HG03095 (cell line): Measurements from ENCODE around the gene PHF19.

Experiments used
- ATAC-seq: cut with Tn5 transposase; IDR thresholded peaks from one replicate; pipeline ENCODE4 v1.9.1; 2021; ENCODE audit warnings: moderate library complexity; ENCODE audit not compliant: unreplicated experiment

Gene PHF19

GRCh38 chr9:120855827-120856670 lies 20.9 kb downstream of the PHF19 start:
- no peak for ATAC-seq

DNA sequence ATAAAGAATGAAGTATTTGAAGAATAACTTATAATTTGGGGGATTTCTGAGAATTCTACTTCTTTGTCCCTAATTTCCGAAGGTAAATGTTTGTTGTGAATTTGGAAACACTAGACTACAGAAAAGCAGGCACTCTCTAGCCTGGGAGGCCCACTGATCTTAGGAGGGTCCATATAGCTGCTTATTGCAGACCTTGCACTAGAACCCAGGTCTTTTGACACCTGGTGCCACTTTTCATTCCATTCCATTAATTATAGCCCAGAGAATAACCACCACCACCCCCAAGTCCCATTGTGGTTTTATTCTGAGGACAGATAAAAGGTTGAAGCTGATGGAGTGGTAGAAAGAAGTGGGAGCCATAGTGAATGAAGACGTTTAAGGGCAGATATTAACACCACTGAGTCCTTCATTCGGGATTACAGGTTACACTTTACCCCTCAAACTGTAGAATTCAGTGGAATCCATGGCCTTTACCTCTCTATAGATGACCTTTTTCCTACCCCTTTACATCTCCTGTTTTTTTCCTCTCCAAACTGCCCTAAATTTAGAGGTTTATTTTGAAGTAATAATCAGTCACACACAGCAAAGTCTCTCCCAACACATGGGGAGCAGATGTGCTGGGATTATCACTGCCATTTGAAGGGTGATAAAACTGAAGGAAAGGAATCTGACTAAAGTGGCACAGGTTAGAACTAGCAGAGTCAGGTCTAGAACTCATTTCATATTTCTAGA lies 22.2 kb downstream of the PHF19 start:
- ATAC-seq = no peak

DNA sequence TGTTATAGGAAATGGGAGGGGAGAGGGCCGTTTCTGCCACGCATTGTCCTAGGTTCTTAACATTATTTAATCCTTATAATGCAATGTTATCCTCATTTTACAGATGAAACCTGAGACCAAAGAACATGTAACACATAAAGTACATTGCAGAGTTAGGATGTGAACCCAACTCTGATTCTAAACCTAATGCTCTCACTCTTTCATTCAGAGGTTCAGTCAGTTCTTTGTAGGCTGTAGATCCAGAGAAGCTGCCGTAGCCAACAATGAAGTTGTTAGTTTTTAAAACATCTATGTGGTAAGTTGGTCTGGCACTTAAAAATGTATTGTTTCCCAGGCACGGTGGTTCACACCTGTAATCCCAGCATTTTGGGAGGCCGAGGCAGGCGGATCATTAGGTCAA lies 23.8 kb downstream of the PHF19 start:
- no peak for ATAC-seq

DNA sequence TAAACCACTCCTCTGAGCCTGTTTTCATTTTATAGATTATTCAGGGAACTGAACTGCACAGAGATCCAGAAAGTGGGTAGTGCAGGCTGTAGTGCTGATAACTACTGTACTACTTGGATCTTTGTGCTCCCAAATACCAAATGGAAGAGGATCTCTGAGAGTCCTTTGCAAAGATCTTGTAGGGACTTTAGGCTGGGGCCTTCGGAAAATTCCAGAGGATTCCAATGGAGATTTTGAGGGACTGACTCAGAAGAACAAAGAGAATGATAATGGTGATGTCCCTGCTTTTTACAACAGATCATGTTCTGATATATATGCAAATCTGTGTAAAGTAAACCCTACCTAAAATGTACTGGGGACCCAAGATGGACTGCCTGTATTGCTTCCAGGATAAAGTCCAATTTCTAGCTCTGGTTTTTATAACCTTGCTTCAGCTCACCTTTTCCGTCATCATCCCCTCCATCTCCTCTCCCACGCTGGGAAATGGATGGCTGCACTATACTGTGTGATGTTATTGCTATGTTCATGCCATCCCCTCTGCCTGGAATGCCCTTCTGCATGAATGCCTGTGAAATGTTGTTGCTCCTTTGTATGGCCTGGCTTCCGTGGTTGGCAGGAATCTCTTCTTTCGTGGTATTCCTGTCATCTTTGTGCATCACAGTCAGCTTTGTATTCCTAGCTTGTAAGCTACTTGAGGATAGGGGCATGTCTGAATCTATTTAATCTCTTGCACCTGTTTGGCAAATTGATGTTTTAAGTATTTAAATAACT lies 24.6 kb downstream of the PHF19 start:
- no peak for ATAC-seq

DNA sequence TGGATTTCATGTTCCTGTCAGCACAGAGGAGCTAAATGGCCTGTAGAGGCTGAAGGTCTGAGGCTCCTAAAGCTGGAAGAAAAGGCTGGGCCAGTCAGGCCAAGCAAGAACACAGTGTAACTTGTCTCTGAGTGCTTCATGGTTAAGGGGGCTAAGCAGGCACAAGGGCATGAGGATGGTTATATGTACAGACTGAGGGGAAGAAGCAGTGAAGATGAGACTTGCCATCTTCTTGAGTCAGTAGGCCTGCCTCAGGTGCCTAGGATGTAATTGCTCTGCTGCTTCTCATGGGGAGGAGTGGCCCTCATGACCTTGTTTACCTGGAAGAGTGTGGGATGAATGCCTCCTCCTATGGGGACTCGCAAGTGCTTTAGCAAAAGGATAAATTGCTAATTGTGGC lies 25.5 kb downstream of the PHF19 start:
- no peak for ATAC-seq

GRCh38 chr9:120850315-120850714 lies 26.7 kb downstream of the PHF19 start:
- ATAC-seq = no peak

GRCh38 chr9:120846906-120847305 lies 30.1 kb downstream of the PHF19 start:
- ATAC-seq = no peak

DNA sequence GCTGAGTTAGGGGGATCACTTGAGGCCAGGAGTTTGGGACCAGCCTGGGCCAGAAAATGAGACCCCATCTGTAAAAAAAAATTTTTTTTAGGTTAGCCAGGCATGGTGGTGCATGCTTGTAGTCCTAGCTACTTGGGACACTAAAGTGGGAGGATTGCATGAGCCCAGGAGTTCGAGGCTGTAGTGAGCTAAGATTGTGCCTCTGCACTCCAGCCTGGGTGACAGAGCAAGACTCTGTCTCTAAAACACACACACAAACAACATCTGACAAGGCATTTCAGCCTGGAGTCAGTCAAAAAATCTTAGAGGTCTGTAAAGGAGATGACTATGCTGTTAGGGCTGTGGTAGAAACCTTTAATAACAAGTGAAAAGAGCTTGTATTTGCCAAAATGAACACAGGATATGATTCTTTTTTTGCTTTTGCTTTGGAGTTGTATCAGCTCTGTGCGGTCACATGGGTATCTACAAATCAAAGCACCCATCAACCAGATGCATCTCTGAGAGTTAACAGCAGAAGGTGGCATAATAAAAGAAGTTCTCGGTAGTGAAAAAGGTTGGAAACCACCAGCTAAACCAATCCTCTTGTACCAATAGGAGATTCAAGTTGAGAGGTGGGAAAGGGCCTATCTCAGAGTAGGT lies 30.6 kb downstream of the PHF19 start:
- no peak for ATAC-seq

GRCh38 chr9:120845255-120845654 lies 31.7 kb downstream of the PHF19 start:
- ATAC-seq = no peak

DNA sequence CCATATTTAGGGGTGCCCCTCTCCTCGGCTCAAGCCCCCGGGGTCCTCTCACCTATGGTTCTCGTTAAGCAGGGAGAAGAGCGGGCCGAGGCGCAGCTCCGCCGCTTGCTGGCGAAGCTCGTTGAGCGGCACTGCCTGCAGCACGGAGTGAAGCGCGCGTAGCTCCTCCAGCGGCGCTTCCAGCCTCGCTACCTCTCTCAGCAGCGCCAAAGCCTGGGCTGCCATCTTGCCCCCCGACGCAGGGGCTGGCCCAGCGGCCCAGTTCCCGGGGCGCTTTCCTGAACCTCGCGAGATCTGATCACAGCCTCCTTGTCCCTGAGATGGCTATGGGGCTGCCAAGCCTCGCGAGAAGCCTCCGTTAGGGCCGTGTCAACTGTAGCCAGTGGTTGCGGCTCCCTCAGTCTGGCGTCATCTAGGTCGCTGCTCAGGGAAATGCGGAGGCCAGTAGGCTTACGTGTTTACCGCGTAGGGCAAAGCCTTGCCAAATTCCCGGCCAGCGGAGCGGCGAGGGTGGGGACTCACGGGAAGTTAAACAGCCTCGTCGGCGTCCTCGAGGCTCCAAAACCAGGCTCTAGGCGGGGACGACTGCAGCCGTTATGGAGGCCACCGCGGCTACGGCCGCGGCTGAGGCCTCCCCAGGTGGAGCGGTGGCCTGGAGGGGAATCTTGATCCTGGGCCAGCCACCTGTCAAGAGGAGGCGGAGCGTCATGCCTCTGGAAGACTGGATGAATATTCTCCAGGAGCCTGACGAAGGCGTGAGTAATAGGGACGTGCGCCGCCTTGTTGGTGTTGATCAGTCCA lies 34.1 kb downstream of the PHF19 start, which contains the start of gene PSMD5:
Gene PSMD5, minus strand, starts transcription at position 238 of the 801 bp plus-strand sequence. Its CDS starts 13 bp downstream, at position 225.
- peak; percentile 99 for ATAC-seq

DNA sequence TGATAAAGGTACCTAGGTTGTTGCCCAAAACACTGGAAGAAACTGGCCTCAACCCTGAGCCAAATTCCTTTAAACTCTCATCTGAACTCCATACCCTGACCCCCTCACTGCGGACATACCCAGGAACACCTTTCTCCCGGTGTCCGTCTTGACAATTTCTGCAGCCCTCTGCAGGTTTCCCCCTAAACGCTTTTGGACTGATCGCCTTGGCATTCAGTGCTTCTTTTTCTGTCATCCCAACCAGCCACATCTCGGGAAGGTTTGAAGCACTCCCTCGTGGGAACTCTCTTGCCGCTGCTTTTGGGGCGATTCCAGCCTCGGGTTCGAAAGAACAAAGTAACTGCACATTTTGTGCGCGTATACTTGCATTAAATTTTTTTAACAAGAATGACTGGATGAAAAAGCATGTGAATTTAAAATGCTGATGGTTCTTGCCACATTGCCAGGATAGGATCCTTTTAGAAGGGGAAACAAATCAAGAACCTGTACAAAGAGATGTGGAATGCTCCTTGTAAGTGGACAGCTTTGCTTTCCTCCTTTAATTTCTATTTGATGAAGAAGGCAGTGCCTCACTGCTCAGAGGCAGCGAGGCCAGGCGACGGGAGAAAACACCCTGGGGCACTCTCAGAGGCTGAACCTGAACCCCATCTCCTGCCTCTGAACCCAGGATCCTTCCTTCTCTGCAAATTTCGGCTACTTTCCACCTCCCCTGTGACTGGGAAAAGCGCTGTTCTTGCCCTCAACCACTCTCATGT lies 34.9 kb downstream of the PHF19 start:
- ATAC-seq = no peak

GRCh38 chr9:120839146-120839545 lies 37.8 kb downstream of the PHF19 start:
- ATAC-seq = no peak

DNA sequence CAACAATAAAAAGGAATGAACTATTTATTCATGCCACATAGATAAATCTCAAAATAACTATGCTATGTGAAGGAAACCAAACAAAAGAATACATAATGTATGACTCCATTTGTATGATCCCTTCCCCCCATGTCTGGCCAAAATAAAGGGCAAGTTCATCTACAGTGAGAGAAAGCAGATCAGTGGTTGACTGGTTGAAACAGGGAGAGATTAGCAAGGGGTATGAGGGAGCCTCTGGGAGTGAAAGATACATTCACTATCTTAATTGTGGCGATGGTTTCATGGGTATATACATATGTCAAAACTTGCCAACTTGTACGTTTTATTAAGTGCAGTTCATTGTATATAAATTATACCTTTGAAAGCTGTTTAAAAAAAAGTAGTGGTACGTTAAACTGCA lies 39.1 kb downstream of the PHF19 start:
- no peak for ATAC-seq

- no peak for ATAC-seq
Measured at GRCh38 chr9:120833325-120833724, 43.7 kb downstream of the PHF19 start.

DNA sequence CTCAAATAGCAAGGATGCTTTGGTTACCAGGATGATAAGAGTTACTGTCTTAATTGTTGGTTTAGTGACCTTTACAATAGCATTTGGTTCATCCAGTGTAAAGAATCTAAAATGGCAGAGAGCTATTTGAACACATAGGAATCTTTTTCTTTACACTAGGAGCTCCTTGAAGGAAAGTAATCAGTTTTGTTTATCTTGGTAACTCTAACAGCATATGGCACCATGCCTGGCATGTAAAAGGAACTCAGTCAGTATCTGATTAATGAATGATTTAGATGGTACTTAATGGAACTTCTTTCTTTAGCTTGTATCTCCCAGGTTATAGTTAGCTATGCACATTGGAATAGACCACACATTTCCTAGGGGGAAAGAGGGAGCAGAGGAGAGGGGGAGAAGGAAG lies 44.2 kb downstream of the PHF19 start:
- ATAC-seq = no peak

DNA sequence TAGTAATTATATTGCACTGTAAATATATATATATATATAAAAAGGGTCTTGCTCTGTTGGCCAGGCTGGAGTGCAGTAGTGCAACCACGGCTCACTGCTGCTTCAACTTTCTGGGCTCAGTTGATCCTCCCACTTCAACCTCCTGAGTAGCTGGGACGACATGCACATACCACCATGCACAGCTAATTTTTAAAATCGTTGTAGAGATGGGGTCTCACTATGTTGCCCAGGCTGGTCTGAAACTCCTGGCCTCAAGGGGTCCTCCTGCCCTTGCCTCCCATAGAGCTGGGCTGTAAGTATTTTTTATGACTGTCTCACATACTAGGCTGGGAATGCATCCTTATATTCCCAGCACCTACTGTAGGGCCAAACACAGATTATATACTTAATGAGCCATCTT lies 46.1 kb downstream of the PHF19 start:
- no peak for ATAC-seq

- no peak for ATAC-seq
Measured at GRCh38 chr9:120830151-120830550, 46.8 kb downstream of the PHF19 start.

DNA sequence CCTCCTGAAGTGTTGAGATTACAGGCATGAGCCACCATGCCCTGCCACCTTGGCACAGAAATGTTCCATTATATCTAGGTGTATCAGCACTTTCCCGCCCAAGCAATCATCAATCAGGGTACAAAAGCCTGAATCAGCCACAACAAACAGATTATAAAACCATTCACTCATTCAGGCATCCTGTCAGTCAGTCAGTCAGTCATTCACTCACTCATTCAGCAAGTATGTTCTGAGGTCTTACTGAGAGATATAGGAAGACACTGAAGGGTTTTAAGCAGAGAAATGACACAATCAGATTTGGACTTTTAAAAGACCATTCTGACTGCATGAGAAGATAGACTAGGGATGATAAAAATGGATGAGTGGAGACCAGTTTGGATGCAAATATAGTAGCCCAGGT lies 47.3 kb downstream of the PHF19 start:
- no peak for ATAC-seq

DNA sequence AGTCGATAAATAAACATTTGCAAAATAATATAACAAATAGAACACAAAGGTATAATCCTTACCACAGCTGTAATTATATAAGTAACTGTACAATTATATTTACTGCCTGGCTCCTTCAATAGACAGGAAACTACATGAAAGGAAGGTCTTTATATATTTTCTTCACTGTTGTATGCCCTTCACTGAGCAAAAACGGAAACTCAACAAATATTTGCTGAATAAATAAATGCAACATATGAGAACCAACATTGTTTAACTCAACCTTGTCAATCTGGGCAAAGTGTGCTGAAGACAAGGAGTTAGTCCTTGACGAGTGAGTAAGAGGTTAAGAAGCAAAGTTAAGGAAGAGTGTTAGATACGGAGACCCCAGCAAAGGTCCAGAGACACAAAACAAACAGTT lies 56.9 kb downstream of the PHF19 start:
- ATAC-seq = no peak
